SJCRH30 (cell line): Measurements from ENCODE around the gene GSG1L. TPM values are rescaled to one million over a fixed set of nuclear protein-coding genes. Genes with fewer than 3 reads are reported as not detected.
A peak's percentile ranks its signal among the peaks of the same experiment; 100 is the strongest.

Experiments used
- DNase-seq, 2 experiments: peaks; one replicate each; pipeline ENCODE4 v3.0.0-alpha.2; 2015 to 2020
- H3K27ac ChIP-seq: fragments of 250-450 bp; sonication (Bioruptor Pico); 2 replicates; pipeline ENCODE4 v1.5.1; 2020; ENCODE audit warnings: mild to moderate bottlenecking, moderate library complexity
- H3K27me3 ChIP-seq: fragments of 250-450 bp; sonication (Bioruptor Pico); 2 replicates; pipeline ENCODE4 v1.5.1; 2020; ENCODE audit warnings: mild to moderate bottlenecking, moderate library complexity
- H3K36me3 ChIP-seq: fragments of 250-450 bp; sonication (Bioruptor Pico); 2 replicates; pipeline ENCODE4 v1.5.1; 2020; ENCODE audit warnings: mild to moderate bottlenecking, moderate library complexity
- H3K4me1 ChIP-seq: fragments of 250-450 bp; sonication (Bioruptor Pico); 2 replicates; pipeline ENCODE4 v1.5.1; 2020; ENCODE audit warnings: mild to moderate bottlenecking, moderate library complexity
- H3K4me3 ChIP-seq: fragments of 250-450 bp; sonication (Bioruptor Pico); 2 replicates; pipeline ENCODE4 v1.5.1; 2020; ENCODE audit warnings: mild to moderate bottlenecking, moderate library complexity
- H3K9me3 ChIP-seq: fragments of 250-450 bp; sonication (Bioruptor Pico); replicated peaks from 2 replicates; pipeline ENCODE4 v1.5.1; 2020; ENCODE audit warnings: mild to moderate bottlenecking, moderate library complexity
- total RNA-seq: library from RNA; depleted of rRNA; stranded (reverse); fragments of >200 nt; shearing (Covaris generic); gene quantifications from 2 replicates; pipeline ENCODE4 v1.2.3, GENCODE V29; 2014

The GSG1L gene
- total RNA-seq, 1 experiment from 2014 or later = not detected

- Histone ChIP-seq H3K27me3 (no peaks in the 10 kb centered on the region), H3K4me3 (no peak overlapping the region), H3K36me3 (no peaks in the 10 kb centered on the region), H3K4me1 (no peaks in the 10 kb centered on the region), H3K27ac (no peak overlapping the region), H3K9me3 (no peaks in the 10 kb centered on the region)
- no peak for DNase-seq
Measured at GRCh38 chr16:27860091-27860490, 203.4 kb downstream of the GSG1L start.

- Histone ChIP-seq H3K4me3 (no peak overlapping the region), H3K9me3 (no peaks in the 10 kb centered on the region), H3K4me1 (no peaks in the 10 kb centered on the region), H3K27ac (no peak overlapping the region), H3K36me3 (no peaks in the 10 kb centered on the region), H3K27me3 (no peaks in the 10 kb centered on the region)
- peak in 1 of 2 experiments; percentile 12 for DNase-seq
Measured at GRCh38 chr16:27859020-27859419, 204.5 kb downstream of the GSG1L start.

GRCh38 chr16:27853651-27854050, 209.9 kb downstream of the GSG1L start:
- H3K36me3 ChIP-seq = no peaks in the 10 kb centered on the region
- DNase-seq = no peak
- no peak overlapping the region for H3K4me3 ChIP-seq
- no peak overlapping the region for H3K27ac ChIP-seq
- H3K27me3 ChIP-seq = no peaks in the 10 kb centered on the region
- H3K4me1 ChIP-seq = no peaks in the 10 kb centered on the region
- no peaks in the 10 kb centered on the region for H3K9me3 ChIP-seq

GRCh38 chr16:27853101-27853500, 210.4 kb downstream of the GSG1L start:
- H3K4me1 ChIP-seq = no peaks in the 10 kb centered on the region
- no peaks in the 10 kb centered on the region for H3K27me3 ChIP-seq
- DNase-seq = no peak
- no peaks in the 10 kb centered on the region for H3K36me3 ChIP-seq
- no peaks in the 10 kb centered on the region for H3K9me3 ChIP-seq
- H3K27ac ChIP-seq = no peak overlapping the region
- H3K4me3 ChIP-seq = no peak overlapping the region

GRCh38 chr16:27852681-27853080, 210.8 kb downstream of the GSG1L start:
- Histone ChIP-seq H3K4me3 (no peak overlapping the region), H3K36me3 (no peaks in the 10 kb centered on the region), H3K27me3 (no peaks in the 10 kb centered on the region), H3K4me1 (no peaks in the 10 kb centered on the region), H3K9me3 (no peaks in the 10 kb centered on the region), H3K27ac (no peak overlapping the region)
- DNase-seq = no peak

GRCh38 chr16:27852116-27852515, 211.4 kb downstream of the GSG1L start:
- H3K36me3 ChIP-seq = no peaks in the 10 kb centered on the region
- H3K4me1 ChIP-seq = no peaks in the 10 kb centered on the region
- no peak overlapping the region for H3K27ac ChIP-seq
- no peaks in the 10 kb centered on the region for H3K27me3 ChIP-seq
- no peak overlapping the region for H3K4me3 ChIP-seq
- H3K9me3 ChIP-seq = no peaks in the 10 kb centered on the region
- DNase-seq = no peak

GRCh38 chr16:27851586-27851985, 211.9 kb downstream of the GSG1L start:
- no peaks in the 10 kb centered on the region for H3K9me3 ChIP-seq
- H3K27me3 ChIP-seq = no peaks in the 10 kb centered on the region
- no peaks in the 10 kb centered on the region for H3K36me3 ChIP-seq
- no peak overlapping the region for H3K27ac ChIP-seq
- no peak overlapping the region for H3K4me3 ChIP-seq
- no peak for DNase-seq
- H3K4me1 ChIP-seq = no peaks in the 10 kb centered on the region

GRCh38 chr16:27849621-27850020, 213.9 kb downstream of the GSG1L start:
- no peaks in the 10 kb centered on the region for H3K4me1 ChIP-seq
- H3K9me3 ChIP-seq = no peaks in the 10 kb centered on the region
- no peak for DNase-seq
- no peak overlapping the region for H3K27ac ChIP-seq
- H3K4me3 ChIP-seq = no peak overlapping the region
- no peaks in the 10 kb centered on the region for H3K27me3 ChIP-seq
- no peaks in the 10 kb centered on the region for H3K36me3 ChIP-seq

GRCh38 chr16:27847030-27847550, 216.4 kb downstream of the GSG1L start:
- H3K36me3 ChIP-seq = no peaks in the 10 kb centered on the region
- peak in 1 of 2 experiments; percentile 12 for DNase-seq
- H3K4me1 ChIP-seq = no peaks in the 10 kb centered on the region
- no peak overlapping the region for H3K27ac ChIP-seq
- no peaks in the 10 kb centered on the region for H3K27me3 ChIP-seq
- no peaks in the 10 kb centered on the region for H3K9me3 ChIP-seq
- H3K4me3 ChIP-seq = no peak overlapping the region

- Histone ChIP-seq H3K4me3 (no peak overlapping the region), H3K27me3 (no peaks in the 10 kb centered on the region), H3K27ac (no peak overlapping the region), H3K36me3 (no peaks in the 10 kb centered on the region), H3K4me1 (no peaks in the 10 kb centered on the region), H3K9me3 (no peaks in the 10 kb centered on the region)
- DNase-seq = no peak
Measured at GRCh38 chr16:27844826-27845225, 218.7 kb downstream of the GSG1L start.

- Histone ChIP-seq H3K36me3 (no peaks in the 10 kb centered on the region), H3K4me3 (no peak overlapping the region), H3K27me3 (no peaks in the 10 kb centered on the region), H3K27ac (no peak overlapping the region), H3K4me1 (no peaks in the 10 kb centered on the region), H3K9me3 (no peaks in the 10 kb centered on the region)
- DNase-seq = no peak
Measured at GRCh38 chr16:27843800-27844199, 219.7 kb downstream of the GSG1L start.

- no peak for DNase-seq
- Histone ChIP-seq H3K4me3 (no peak overlapping the region), H3K36me3 (no peaks in the 10 kb centered on the region), H3K4me1 (no peaks in the 10 kb centered on the region), H3K27me3 (no peaks in the 10 kb centered on the region), H3K9me3 (no peaks in the 10 kb centered on the region), H3K27ac (no peak overlapping the region)
Measured at GRCh38 chr16:27841911-27842310, 221.6 kb downstream of the GSG1L start.

- no peak for DNase-seq
- no peaks in the 10 kb centered on the region for H3K27me3 ChIP-seq
- no peaks in the 10 kb centered on the region for H3K4me1 ChIP-seq
- H3K27ac ChIP-seq = no peak overlapping the region
- no peak overlapping the region for H3K4me3 ChIP-seq
- no peaks in the 10 kb centered on the region for H3K36me3 ChIP-seq
- H3K9me3 ChIP-seq = no peaks in the 10 kb centered on the region
Measured at GRCh38 chr16:27841061-27841801, 222.3 kb downstream of the GSG1L start.

GRCh38 chr16:27840311-27841060, 223.0 kb downstream of the GSG1L start:
- Histone ChIP-seq H3K4me1 (no peaks in the 10 kb centered on the region), H3K27me3 (no peaks in the 10 kb centered on the region), H3K36me3 (no peaks in the 10 kb centered on the region), H3K4me3 (no peak overlapping the region), H3K9me3 (no peaks in the 10 kb centered on the region), H3K27ac (no peak overlapping the region)
- DNase-seq = no peak

- H3K9me3 ChIP-seq = no peaks in the 10 kb centered on the region
- H3K4me3 ChIP-seq = no peak overlapping the region
- no peak for DNase-seq
- H3K27ac ChIP-seq = no peak overlapping the region
- no peaks in the 10 kb centered on the region for H3K4me1 ChIP-seq
- no peaks in the 10 kb centered on the region for H3K27me3 ChIP-seq
- no peaks in the 10 kb centered on the region for H3K36me3 ChIP-seq
Measured at GRCh38 chr16:27839419-27839818, 224.1 kb downstream of the GSG1L start.
